SK-N-MC (cell line): ENCODE data around the gene PCDHA11.

ENCODE experiments used
- EZH2 ChIP-seq: fragments of 200-600 bp; sonication (generic); IDR thresholded peaks from one replicate; pipeline ENCODE4 v1.6.1; 2017; ENCODE audit warnings: antibody characterized with exemption
- FOXP2 ChIP-seq: optimal IDR thresholded peaks from 2 replicates; pipeline ENCODE3; 2011; ENCODE audit warnings: mild to moderate bottlenecking, moderate library complexity; ENCODE audit not compliant: insufficient read depth; ENCODE audit errors: extremely low read length, control extremely low read depth
- POLR2AphosphoS5 ChIP-seq: IDR thresholded peaks from 2 replicates; pipeline ENCODE4 v1.6.1; 2012; ENCODE audit warnings: mild to moderate bottlenecking, low read depth, low read length, borderline replicate concordance

DNA sequence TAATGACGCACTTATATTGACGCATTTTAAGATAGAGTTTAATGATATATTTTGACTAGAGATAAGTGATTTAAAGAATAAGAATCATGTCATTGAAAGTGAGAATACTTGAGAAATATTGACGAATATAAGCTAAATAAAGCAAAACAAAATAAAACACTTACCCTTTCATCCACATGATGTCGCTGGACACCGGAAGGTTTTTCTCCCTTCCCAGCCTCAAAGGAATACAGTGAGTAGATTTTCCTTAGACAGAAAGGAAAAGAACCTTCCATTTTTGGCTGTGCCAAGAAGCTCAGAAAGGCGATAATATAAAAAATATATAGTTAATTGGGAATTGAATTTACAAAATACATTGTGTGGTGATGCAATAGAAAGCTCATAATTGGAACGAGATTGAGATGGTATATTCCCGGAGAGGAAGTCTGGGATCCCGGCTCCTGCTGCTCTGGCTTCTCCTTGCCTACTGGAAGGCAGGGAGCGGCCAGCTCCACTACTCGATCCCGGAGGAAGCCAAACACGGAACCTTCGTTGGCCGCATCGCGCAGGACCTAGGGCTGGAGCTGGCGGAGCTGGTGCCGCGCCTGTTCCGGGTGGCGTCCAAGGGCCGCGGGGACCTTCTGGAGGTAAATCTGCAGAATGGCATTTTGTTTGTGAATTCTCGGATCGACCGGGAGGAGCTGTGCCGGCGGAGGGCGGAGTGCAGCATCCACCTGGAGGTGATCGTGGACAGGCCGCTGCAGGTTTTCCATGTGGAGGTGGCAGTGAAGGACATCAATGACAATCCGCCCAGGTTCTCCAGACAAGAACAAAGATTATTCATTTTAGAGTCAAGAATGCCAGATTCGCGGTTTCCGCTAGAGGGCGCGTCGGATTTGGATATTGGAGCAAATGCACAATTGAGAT lies 47.1 kb upstream of the PCDHA11 start, which contains the start of gene PCDHA5:
- TF ChIP-seq EZH2 (no peak), FOXP2 (no peak), POLR2AphosphoS5 (no peak)
